ENCODE data around the gene MRGPRE. TPM values are rescaled to one million over a fixed set of nuclear protein-coding genes. Genes with fewer than 3 reads are reported as not detected.
A peak's percentile ranks its signal among the peaks of the same experiment; 100 is the strongest.
"Not testable (repeated sequence)": the region's sequence is repeated elsewhere in the genome, so short reads cannot be mapped to it uniquely, and the experiment has no call there.

The MRGPRE gene
- total RNA-seq, 1 experiment from 2014 or later: not detected

DNA sequence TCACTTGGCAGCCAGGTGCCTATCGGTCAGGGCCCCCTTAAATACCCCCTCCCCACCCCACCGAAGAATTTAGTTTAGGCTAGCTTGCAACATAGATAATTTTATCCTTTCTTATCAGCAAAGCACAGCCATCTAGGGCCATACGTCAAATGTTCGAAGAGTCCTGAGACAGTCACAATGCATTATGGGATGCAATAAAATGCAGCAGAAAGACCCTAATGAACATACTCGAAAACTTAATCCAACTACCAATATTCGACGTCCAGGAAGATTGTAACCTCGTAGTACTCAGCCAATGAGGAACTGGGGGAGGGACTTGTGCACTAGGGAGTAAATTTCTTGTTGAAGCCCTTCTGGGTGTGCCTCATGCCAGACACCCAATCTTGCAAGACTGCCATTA is 29.6 kb upstream of the MRGPRE start:
- ATAC-seq; H3K4me3 Mint-ChIP-seq; H3K27me3 Mint-ChIP-seq (ENCODE audit: low read depth); H3K36me3 Mint-ChIP-seq; H3K9me3 Mint-ChIP-seq; CTCF ChIA-PET; POLR2A ChIA-PET; H3K27ac Mint-ChIP-seq; H3K4me1 Mint-ChIP-seq; DNase-seq (ENCODE audit: low spot score): not testable (repeated sequence)

DNA sequence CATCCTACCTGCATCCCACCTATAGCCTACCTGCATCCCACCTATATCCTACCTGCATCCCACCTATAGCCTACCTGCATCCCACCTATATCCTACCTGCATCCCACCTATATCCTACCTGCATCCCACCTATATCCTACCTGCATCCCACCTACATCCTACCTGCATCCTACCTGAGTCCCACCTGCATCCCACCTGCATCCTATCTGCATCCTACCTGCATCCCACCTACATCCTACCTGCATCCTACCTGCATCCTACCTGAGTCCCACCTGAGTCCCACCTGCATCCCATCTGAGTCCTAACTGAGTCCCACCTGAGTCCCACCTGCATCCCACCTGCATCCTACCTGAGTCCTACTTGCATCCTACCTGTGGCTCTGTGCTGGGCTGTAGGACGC is 25.3 kb upstream of the MRGPRE start:
- H3K4me1 Mint-ChIP-seq; CTCF ChIA-PET; H3K4me3 Mint-ChIP-seq; POLR2A ChIA-PET; H3K27me3 Mint-ChIP-seq (ENCODE audit: low read depth); ATAC-seq; H3K9me3 Mint-ChIP-seq; H3K27ac Mint-ChIP-seq; H3K36me3 Mint-ChIP-seq; DNase-seq (ENCODE audit: low spot score): not testable (repeated sequence)

DNA sequence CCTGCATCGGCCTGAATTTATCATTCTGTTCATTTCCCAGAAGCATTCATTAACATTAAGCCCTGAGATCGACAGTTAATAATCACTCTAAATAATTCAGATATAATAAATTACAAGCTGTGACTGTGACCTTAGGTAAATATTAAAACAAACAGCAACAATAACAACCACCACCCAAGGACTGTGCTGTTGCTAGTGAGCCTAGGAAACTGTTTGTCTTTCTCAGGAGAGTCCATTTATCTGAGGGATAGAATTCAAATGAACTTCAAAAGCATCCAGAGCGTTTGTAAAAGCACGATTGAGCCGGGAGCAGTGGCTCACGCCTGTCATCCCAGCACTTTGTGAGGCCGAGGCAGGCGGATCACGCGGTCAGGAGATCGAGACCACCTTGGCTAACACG is 23.0 kb upstream of the MRGPRE start:
- H3K4me1 Mint-ChIP-seq; H3K9me3 Mint-ChIP-seq; DNase-seq (ENCODE audit: low spot score); H3K27ac Mint-ChIP-seq; H3K27me3 Mint-ChIP-seq (ENCODE audit: low read depth); ATAC-seq; CTCF ChIA-PET; H3K36me3 Mint-ChIP-seq; H3K4me3 Mint-ChIP-seq: not testable (repeated sequence)
- POLR2A ChIA-PET: interaction anchor here (0.7 kb wide), 1 partner anchor 342 kb away, joined by 4 read pairs; no protein-coding TSS in a partner anchor

DNA sequence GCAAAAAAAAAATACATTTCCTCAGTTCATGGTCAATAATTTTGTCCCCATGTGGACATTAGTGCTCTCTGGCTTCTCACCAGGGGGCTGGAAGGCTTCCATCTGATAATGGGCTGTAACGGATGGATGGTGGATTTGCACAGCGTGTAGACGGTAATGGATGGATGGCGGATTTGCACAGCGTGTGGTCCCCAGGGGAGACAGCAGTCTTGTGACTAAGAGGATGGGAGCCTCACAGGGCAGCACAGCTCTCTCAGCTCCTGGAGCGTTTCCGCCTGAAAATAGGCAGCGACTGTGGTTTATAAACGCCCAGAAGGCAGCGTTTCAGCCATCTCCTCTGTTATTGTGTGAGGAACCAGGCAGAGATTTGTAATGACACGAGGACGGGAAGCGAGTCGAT is 22.6 kb upstream of the MRGPRE start:
- H3K4me3 Mint-ChIP-seq; H3K4me1 Mint-ChIP-seq; H3K9me3 Mint-ChIP-seq; H3K36me3 Mint-ChIP-seq; CTCF ChIA-PET; POLR2A ChIA-PET; DNase-seq (ENCODE audit: low spot score); H3K27me3 Mint-ChIP-seq (ENCODE audit: low read depth); H3K27ac Mint-ChIP-seq: not testable (repeated sequence)
- peak; percentile 76 for ATAC-seq

DNA sequence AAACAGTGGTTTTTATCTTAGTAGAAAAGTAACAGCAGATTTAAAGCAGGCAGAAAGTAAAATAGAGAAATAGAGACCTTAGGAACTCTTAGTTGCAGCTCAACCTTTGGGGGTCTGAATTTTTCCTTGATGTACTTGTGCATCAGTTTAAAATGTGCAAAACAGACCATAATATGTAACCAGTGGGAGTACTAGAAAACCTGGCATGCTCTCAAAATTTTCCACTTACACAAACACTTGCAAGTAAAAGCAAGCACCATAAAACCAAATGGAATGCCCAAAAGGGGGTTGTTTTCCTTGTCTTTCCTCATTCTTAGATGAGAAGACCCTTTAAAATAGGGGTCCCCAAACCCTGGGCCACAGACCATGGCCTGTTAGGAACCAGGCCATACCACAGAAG is 12.9 kb upstream of the MRGPRE start:
- Mint-ChIP-seq H3K27me3 (ENCODE audit: low read depth) (peaks cover 5% of the 10 kb centered on the region), H3K4me1 (peaks cover 17% of the 10 kb centered on the region), H3K36me3 (peaks cover 43% of the 10 kb centered on the region), H3K4me3 (no peak overlapping the region), H3K27ac (no peak overlapping the region), H3K9me3 (peaks cover 56% of the 10 kb centered on the region)
- TF ChIP-seq ZNF671 (CRISPR knock-in tag; IDR thresholded peaks at IDR 0.05) (no peak), CREB1 (CRISPR knock-in tag; IDR thresholded peaks at IDR 0.05) (no peak), PRRX2 (CRISPR knock-in tag; IDR thresholded peaks at IDR 0.05) (no peak), TP53 (CRISPR knock-in tag; IDR thresholded peaks at IDR 0.05) (no peak)
- TF ChIP-seq, protein P1, sequence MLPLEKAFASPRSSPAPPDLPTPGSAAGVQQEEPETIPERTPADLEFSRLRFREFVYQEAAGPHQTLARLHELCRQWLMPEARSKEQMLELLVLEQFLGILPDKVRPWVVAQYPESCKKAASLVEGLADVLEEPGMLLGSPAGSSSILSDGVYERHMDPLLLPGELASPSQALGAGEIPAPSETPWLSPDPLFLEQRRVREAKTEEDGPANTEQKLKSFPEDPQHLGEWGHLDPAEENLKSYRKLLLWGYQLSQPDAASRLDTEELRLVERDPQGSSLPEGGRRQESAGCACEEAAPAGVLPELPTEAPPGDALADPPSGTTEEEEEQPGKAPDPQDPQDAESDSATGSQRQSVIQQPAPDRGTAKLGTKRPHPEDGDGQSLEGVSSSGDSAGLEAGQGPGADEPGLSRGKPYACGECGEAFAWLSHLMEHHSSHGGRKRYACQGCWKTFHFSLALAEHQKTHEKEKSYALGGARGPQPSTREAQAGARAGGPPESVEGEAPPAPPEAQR (CRISPR knock-in tag; IDR thresholded peaks at IDR 0.05): no peak
- DNase-seq (ENCODE audit: low spot score) (no peak), ATAC-seq (no peak)
- ChIA-PET CTCF (no interaction called here), POLR2A (no interaction called here)

DNA sequence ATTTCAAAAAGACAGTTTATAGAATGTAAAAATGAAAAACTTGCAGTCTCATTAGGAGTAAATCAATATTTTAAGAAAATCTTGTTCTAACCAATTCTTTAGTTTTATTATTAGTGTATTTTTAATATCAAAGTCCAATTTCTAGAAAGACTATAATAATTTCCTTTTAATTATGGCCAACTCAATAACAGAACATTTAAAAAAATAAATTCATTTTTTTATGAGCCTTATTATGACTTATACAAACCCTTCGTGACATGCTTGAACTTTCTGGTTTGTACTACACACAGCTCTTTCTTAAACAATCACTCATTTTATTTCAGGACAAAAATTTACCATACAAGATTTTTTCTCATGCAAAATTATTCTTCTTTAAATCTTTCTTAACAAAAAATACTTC is 11.7 kb upstream of the MRGPRE start:
- Mint-ChIP-seq H3K36me3 (peaks cover 43% of the 10 kb centered on the region), H3K9me3 (peaks cover 57% of the 10 kb centered on the region), H3K4me3 (no peak overlapping the region), H3K27me3 (ENCODE audit: low read depth) (peaks cover 5% of the 10 kb centered on the region), H3K27ac (no peak overlapping the region), H3K4me1 (peaks cover 24% of the 10 kb centered on the region)
- ATAC-seq (no peak), DNase-seq (ENCODE audit: low spot score) (no peak)
- ChIA-PET CTCF (no interaction called here), POLR2A (no interaction called here)
- TF ChIP-seq CBFB (CRISPR knock-in tag; IDR thresholded peaks at IDR 0.05; ENCODE audit: low read depth): no peak
- no peak for TF ChIP-seq ZBTB21 (CRISPR knock-in tag; IDR thresholded peaks at IDR 0.05; ENCODE audit: borderline replicate concordance)
- no peak for TF ChIP-seq EMX1 (CRISPR knock-in tag; IDR thresholded peaks at IDR 0.05)
- no peak for TF ChIP-seq GTF2I (CRISPR knock-in tag; conservative IDR thresholded peaks at IDR 0.05)
- TF ChIP-seq TEAD4 (CRISPR knock-in tag; IDR thresholded peaks at IDR 0.05): no peak
- TF ChIP-seq KAT7 (CRISPR knock-in tag; IDR thresholded peaks at IDR 0.05; ENCODE audit: borderline replicate concordance): no peak
- no peak for TF ChIP-seq ESRRA (CRISPR knock-in tag; IDR thresholded peaks at IDR 0.05; ENCODE audit: borderline replicate concordance)
- TF ChIP-seq, protein P2, sequence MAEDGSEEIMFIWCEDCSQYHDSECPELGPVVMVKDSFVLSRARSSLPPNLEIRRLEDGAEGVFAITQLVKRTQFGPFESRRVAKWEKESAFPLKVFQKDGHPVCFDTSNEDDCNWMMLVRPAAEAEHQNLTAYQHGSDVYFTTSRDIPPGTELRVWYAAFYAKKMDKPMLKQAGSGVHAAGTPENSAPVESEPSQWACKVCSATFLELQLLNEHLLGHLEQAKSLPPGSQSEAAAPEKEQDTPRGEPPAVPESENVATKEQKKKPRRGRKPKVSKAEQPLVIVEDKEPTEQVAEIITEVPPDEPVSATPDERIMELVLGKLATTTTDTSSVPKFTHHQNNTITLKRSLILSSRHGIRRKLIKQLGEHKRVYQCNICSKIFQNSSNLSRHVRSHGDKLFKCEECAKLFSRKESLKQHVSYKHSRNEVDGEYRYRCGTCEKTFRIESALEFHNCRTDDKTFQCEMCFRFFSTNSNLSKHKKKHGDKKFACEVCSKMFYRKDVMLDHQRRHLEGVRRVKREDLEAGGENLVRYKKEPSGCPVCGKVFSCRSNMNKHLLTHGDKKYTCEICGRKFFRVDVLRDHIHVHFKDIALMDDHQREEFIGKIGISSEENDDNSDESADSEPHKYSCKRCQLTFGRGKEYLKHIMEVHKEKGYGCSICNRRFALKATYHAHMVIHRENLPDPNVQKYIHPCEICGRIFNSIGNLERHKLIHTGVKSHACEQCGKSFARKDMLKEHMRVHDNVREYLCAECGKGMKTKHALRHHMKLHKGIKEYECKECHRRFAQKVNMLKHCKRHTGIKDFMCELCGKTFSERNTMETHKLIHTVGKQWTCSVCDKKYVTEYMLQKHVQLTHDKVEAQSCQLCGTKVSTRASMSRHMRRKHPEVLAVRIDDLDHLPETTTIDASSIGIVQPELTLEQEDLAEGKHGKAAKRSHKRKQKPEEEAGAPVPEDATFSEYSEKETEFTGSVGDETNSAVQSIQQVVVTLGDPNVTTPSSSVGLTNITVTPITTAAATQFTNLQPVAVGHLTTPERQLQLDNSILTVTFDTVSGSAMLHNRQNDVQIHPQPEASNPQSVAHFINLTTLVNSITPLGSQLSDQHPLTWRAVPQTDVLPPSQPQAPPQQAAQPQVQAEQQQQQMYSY (CRISPR knock-in tag; IDR thresholded peaks at IDR 0.05): no peak

Data from WTC11 (cell line).